ENCODE data around the gene PLAAT5.

PLAAT5 gene

GRCh38 chr11:63504054-63504453 is 13.1 kb upstream of the PLAAT5 start:
- H3K4me2 ChIP-seq (ENCODE audit: low read length): no peak overlapping the region

GRCh38 chr11:63503492-63503891 is 12.5 kb upstream of the PLAAT5 start:
- no peak for TF ChIP-seq EZH2phosphoT487 (IDR thresholded peaks at IDR 0.05; ENCODE audit: low read depth)
- no peak for TF ChIP-seq CTCF (IDR thresholded peaks at IDR 0.05; ENCODE audit: low read depth, low read length)
- H4K20me1 ChIP-seq (ENCODE audit: insufficient read depth, low read length): no peaks in the 10 kb centered on the region
- peaks cover 12% of the 10 kb centered on the region; the same call in 1 of the 2 replicates for H3K9me3 ChIP-seq (ENCODE audit: insufficient read depth, low read length)
- no peaks in the 10 kb centered on the region for H3K4me1 ChIP-seq (ENCODE audit: low read length)
- no peak overlapping the region for H3K4me3 ChIP-seq (ENCODE audit: low read length)
- no peak overlapping the region for H2AFZ ChIP-seq (ENCODE audit: low read depth, low read length)
- H3K27ac ChIP-seq (ENCODE audit: low read length): no peak overlapping the region
- H3K79me2 ChIP-seq (ENCODE audit: low read length): no peaks in the 10 kb centered on the region
- peaks cover 4% of the 10 kb centered on the region; the same call in 1 of the 2 replicates for H3K27me3 ChIP-seq (ENCODE audit: low read depth, low read length)
- no peaks in the 10 kb centered on the region for H3K36me3 ChIP-seq (replicated peaks; ENCODE audit: low read depth, low read length)
- H3K4me2 ChIP-seq (ENCODE audit: low read length): no peak overlapping the region
- H3K9ac ChIP-seq (ENCODE audit: low read length): no peak overlapping the region

More at GRCh38 chr11:63504054-63504453, 13.1 kb upstream of the PLAAT5 start:
- no peaks in the 10 kb centered on the region for H3K79me2 ChIP-seq (ENCODE audit: low read length)
- no peaks in the 10 kb centered on the region for H3K4me1 ChIP-seq (ENCODE audit: low read length)
- H3K4me3 ChIP-seq (ENCODE audit: low read length): no peak overlapping the region
- H3K9me3 ChIP-seq (ENCODE audit: insufficient read depth, low read length): peaks cover 9% of the 10 kb centered on the region; the same call in 1 of the 2 replicates
- no peak overlapping the region for H3K27ac ChIP-seq (ENCODE audit: low read length)
- no peak overlapping the region for H2AFZ ChIP-seq (ENCODE audit: low read depth, low read length)
- TF ChIP-seq CTCF (IDR thresholded peaks at IDR 0.05; ENCODE audit: low read depth, low read length) (no peak), EZH2phosphoT487 (IDR thresholded peaks at IDR 0.05; ENCODE audit: low read depth) (no peak)
- H4K20me1 ChIP-seq (ENCODE audit: insufficient read depth, low read length): no peaks in the 10 kb centered on the region
- no peaks in the 10 kb centered on the region for H3K27me3 ChIP-seq (ENCODE audit: low read depth, low read length)
- no peak overlapping the region for H3K9ac ChIP-seq (ENCODE audit: low read length)
- no peaks in the 10 kb centered on the region for H3K36me3 ChIP-seq (replicated peaks; ENCODE audit: low read depth, low read length)

GRCh38 chr11:63502252-63502820 is 11.4 kb upstream of the PLAAT5 start:
- no peak overlapping the region for H2AFZ ChIP-seq (ENCODE audit: low read depth, low read length)
- no peaks in the 10 kb centered on the region for H3K4me1 ChIP-seq (ENCODE audit: low read length)
- no peaks in the 10 kb centered on the region for H3K36me3 ChIP-seq (replicated peaks; ENCODE audit: low read depth, low read length)
- H3K27me3 ChIP-seq (ENCODE audit: low read depth, low read length): peaks cover 12% of the 10 kb centered on the region; the same call in 1 of the 2 replicates
- no peaks in the 10 kb centered on the region for H3K79me2 ChIP-seq (ENCODE audit: low read length)
- H3K4me3 ChIP-seq (ENCODE audit: low read length): no peak overlapping the region
- peaks cover 12% of the 10 kb centered on the region; the same call in 1 of the 2 replicates for H3K9me3 ChIP-seq (ENCODE audit: insufficient read depth, low read length)
- no peak for TF ChIP-seq CTCF (IDR thresholded peaks at IDR 0.05; ENCODE audit: low read depth, low read length)
- no peak for TF ChIP-seq EZH2phosphoT487 (IDR thresholded peaks at IDR 0.05; ENCODE audit: low read depth)
- no peaks in the 10 kb centered on the region for H4K20me1 ChIP-seq (ENCODE audit: insufficient read depth, low read length)
- H3K9ac ChIP-seq (ENCODE audit: low read length): no peak overlapping the region
- H3K4me2 ChIP-seq (ENCODE audit: low read length): no peak overlapping the region
- no peak overlapping the region for H3K27ac ChIP-seq (ENCODE audit: low read length)

GRCh38 chr11:63501236-63501635 is 10.3 kb upstream of the PLAAT5 start:
- H3K79me2 ChIP-seq (ENCODE audit: low read length): no peaks in the 10 kb centered on the region
- H3K27ac ChIP-seq (ENCODE audit: low read length): no peak overlapping the region
- no peak for TF ChIP-seq CTCF (IDR thresholded peaks at IDR 0.05; ENCODE audit: low read depth, low read length)
- no peaks in the 10 kb centered on the region for H3K4me1 ChIP-seq (ENCODE audit: low read length)
- no peak overlapping the region for H2AFZ ChIP-seq (ENCODE audit: low read depth, low read length)
- H3K4me3 ChIP-seq (ENCODE audit: low read length): no peak overlapping the region
- H4K20me1 ChIP-seq (ENCODE audit: insufficient read depth, low read length): no peaks in the 10 kb centered on the region
- peaks cover 12% of the 10 kb centered on the region; the same call in 1 of the 2 replicates for H3K9me3 ChIP-seq (ENCODE audit: insufficient read depth, low read length)
- H3K36me3 ChIP-seq (replicated peaks; ENCODE audit: low read depth, low read length): no peaks in the 10 kb centered on the region
- peaks cover 19% of the 10 kb centered on the region; the same call in 1 of the 2 replicates for H3K27me3 ChIP-seq (ENCODE audit: low read depth, low read length)
- H3K4me2 ChIP-seq (ENCODE audit: low read length): no peak overlapping the region
- H3K9ac ChIP-seq (ENCODE audit: low read length): no peak overlapping the region
